Activated CD4-positive, alpha-beta memory T cell treated with anti-CD3 and anti-CD28 coated beads, Interleukin-2, amount 10 ng/mL, durations not matched to agents 7 days and 5 days (primary cell): ENCODE results near the gene ZNF302. TPM values are rescaled to one million over a fixed set of nuclear protein-coding genes. Genes with fewer than 3 reads are reported as not detected.

Source experiments
- CTCF ChIA-PET: fragments of 350-600 bp; sonication (Branson Sonifier 250); formaldehyde crosslinking; loops from one replicate; lab custom pipeline; 2021; ENCODE audit warnings: antibody characterized with exemption, inconsistent platforms; lab: Charles Lee
- POLR2A ChIA-PET: fragments of 350-600 bp; sonication (Branson Sonifier 250); formaldehyde crosslinking; loops from one replicate; lab custom pipeline; 2021; ENCODE audit warnings: antibody characterized with exemption; lab: Charles Lee
- DNase-seq: peaks from one replicate; pipeline ENCODE4 v3.0.0-alpha.2; 2020
- H3K27ac Mint-ChIP-seq: one replicate; pipeline ENCODE4 v1.8.0; 2021; ENCODE audit warnings: mild to moderate bottlenecking, mixed read lengths
- H3K27me3 Mint-ChIP-seq: one replicate; pipeline ENCODE4 v1.8.0; 2021; ENCODE audit warnings: mixed read lengths
- H3K36me3 Mint-ChIP-seq: one replicate; pipeline ENCODE4 v1.8.0; 2021; ENCODE audit warnings: low read depth, mixed read lengths
- H3K4me1 Mint-ChIP-seq: one replicate; pipeline ENCODE4 v1.8.0; 2021; ENCODE audit warnings: mixed read lengths
- H3K4me3 Mint-ChIP-seq: one replicate; pipeline ENCODE4 v1.8.0; 2021; ENCODE audit warnings: mild to moderate bottlenecking, mixed read lengths
- H3K9me3 Mint-ChIP-seq: one replicate; pipeline ENCODE4 v1.8.0; 2021; ENCODE audit warnings: mixed read lengths
- total RNA-seq, 2 experiments: library from RNA; stranded (reverse); gene quantifications; one replicate each; pipeline ENCODE4 v1.2.3, GENCODE V29; 2021

Gene ZNF302
- total RNA-seq = 10 to 100 TPM; 18.4 to 20.3 TPM

DNA sequence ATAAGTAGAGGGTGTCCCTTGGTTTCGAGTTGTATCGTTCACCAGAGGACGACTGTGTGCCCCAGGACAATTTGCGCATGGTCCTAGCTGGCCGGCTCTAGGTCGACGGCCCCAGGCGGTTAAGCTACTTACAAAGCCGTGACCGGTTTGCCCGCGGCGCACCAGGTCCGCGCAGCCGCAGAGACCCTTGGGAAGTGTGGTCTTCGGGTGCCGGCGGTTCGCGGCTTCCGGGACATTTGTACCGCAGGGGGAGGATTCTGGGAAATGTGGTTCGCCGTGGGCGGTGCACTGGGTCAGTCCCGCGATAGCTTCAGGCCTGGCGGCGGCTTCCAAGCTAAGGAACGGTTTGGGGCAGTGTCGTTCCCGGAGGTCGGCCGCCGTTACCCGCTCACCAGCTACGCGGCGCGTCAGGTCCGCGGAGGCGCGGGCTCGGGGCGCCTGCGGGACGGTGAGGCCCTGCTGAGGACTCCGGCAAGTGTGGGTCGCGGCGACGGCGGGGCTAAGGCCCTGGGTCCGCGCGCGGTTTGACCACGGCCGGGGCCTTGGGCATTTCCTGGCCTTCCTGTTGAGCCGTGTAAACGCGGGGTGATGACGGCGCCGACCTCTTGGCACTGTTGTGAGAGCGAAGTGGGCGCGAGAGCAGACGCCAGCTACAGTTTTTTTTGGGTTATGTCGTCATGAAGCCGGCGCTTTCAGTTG lies at the start of gene ZNF302:
ZNF302 (plus strand) TSS at position 293 of the 699 bp plus-strand sequence. CDS start 1,127 bp downstream, outside the sequence.
- ChIA-PET POLR2A (interaction anchor here (0.8 to 3.4 kb wide), 19 partner anchors 10 to 1537 kb away, joined by 3 to 21 read pairs (median 4); partner anchors contain the start of genes COX6B1, LSM14A, PDCD2L and UBA2), CTCF (interaction anchor here (0.8 to 2.7 kb wide), 9 partner anchors 16 to 407 kb away, joined by 3 to 16 read pairs (median 3); partner anchors contain the start of genes ZNF181 and ZNF30)
- peaks cover 30% of the 10 kb centered on the region for H3K4me1 Mint-ChIP-seq
- DNase-seq = peak; percentile 95
- H3K36me3 Mint-ChIP-seq = peaks cover 54% of the 10 kb centered on the region
- H3K4me3 Mint-ChIP-seq = peak within 1 kb of the TSS; percentile 79
- peak within 1 kb of the TSS; percentile 96 for H3K27ac Mint-ChIP-seq
- peaks cover 29% of the 10 kb centered on the region for H3K9me3 Mint-ChIP-seq
- H3K27me3 Mint-ChIP-seq = no peaks in the 10 kb centered on the region

DNA sequence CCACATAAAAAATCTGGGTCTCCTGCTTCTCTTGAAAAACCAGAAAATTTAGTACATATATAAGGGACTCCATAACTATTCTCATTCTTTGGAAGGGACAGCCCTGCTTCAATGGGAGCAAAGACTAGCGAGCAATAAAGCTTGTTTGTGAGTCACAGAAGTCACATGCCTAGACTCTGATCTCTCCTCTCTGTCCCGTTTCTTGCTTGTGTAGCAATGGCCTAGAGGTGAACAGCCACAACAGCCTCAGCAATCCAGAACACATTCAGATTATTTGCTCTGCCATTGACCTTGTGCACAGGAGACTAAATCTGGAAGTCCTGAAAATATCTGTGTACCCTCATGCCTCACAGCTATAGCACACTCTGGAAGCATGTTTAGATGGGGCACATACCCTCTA lies 43.7 kb upstream of the ZNF302 start:
- H3K27ac Mint-ChIP-seq = no peak overlapping the region
- CTCF ChIA-PET = no interaction called here
- no peaks in the 10 kb centered on the region for H3K4me1 Mint-ChIP-seq
- H3K27me3 Mint-ChIP-seq = no peaks in the 10 kb centered on the region
- peaks cover 27% of the 10 kb centered on the region for H3K9me3 Mint-ChIP-seq
- H3K4me3 Mint-ChIP-seq = no peak overlapping the region
- no peak for DNase-seq
- H3K36me3 Mint-ChIP-seq = no peaks in the 10 kb centered on the region
- POLR2A ChIA-PET = no interaction called here

DNA sequence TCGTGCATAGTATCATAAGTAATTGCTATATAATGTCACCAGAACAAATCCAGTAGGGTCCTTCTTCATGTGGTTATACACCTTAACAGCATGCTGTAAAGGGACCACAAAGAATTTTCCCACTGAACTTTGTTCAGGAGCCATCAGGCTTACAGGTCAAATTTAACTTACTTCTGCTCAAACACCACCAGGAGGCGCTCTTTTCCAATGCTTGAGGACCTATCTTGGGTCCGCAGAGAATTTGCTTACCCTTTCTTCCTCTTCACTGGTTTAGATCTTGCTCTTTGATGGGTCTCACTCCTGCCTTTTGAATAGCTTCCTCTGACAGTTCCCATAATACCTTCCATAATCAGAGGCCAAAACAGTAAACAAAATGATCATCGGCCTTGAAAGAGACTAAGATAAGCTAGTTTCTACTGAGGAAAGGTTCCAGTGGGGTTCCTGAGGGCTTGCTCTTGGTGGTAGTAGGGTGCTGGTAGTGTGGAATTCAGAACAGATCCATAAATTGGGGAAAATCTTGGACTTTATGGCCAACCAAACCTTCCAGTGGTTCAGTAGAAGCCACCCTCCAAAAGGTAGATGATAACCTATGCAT lies 37.9 kb upstream of the ZNF302 start:
- H3K4me1 Mint-ChIP-seq = no peaks in the 10 kb centered on the region
- no peaks in the 10 kb centered on the region for H3K36me3 Mint-ChIP-seq
- POLR2A ChIA-PET = no interaction called here
- no peak overlapping the region for H3K27ac Mint-ChIP-seq
- DNase-seq = peak; percentile 52
- CTCF ChIA-PET = interaction anchor here (0.7 to 5.4 kb wide), 10 partner anchors 12 to 375 kb away, joined by 3 to 62 read pairs (median 4); partner anchors contain the start of gene ZNF302
- H3K9me3 Mint-ChIP-seq = peaks cover 13% of the 10 kb centered on the region
- no peaks in the 10 kb centered on the region for H3K27me3 Mint-ChIP-seq
- H3K4me3 Mint-ChIP-seq = no peak overlapping the region

DNA sequence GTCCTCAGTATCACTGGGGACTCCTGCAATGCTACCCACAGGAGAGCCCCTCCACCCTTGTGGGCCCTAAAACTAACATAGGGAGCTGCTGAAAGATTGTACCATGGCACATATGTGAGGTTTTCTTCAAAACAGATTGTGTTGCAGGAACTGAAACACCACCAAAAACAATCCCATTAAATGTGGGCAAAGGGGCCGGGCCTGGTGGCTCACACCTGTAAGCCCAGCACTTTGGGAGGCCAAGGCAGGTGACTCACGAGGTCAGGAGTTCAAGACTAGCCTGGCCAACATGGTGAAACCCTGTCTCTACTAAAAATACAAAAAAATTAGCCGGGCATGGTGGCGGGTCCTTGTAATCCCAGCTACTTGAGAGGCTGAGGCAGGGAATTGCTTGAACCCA lies 35.2 kb upstream of the ZNF302 start:
- H3K4me3 Mint-ChIP-seq = no peak overlapping the region
- no peaks in the 10 kb centered on the region for H3K27me3 Mint-ChIP-seq
- ChIA-PET CTCF (interaction anchor here (1.0 to 5.4 kb wide), 2 partner anchors 12 to 69 kb away, joined by 4 to 62 read pairs; no protein-coding TSS in a partner anchor), POLR2A (no interaction called here)
- no peak for DNase-seq
- H3K36me3 Mint-ChIP-seq = no peaks in the 10 kb centered on the region
- H3K27ac Mint-ChIP-seq = no peak overlapping the region
- no peaks in the 10 kb centered on the region for H3K9me3 Mint-ChIP-seq
- H3K4me1 Mint-ChIP-seq = no peaks in the 10 kb centered on the region

DNA sequence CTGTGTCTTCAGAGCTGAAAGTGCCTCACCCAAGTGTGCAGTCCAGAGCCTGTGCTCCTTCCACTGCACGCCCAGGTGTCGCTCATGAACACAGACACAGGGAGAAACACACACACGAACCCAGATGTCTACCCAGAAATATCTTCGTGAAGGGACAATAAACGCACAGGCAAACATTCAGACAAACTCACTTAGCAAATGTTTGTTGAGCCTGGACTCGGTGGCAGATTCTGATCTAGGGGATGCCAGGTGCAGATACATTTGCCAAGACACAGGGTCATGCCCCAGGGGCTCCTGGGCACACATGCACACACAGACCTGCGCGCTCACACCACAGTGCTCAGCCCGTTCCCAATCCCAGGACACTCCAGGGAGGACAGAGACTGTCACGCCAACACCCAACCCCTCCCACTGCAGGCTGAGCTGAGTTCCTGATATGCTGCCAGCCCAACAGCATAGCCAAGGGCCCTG lies 32.5 kb upstream of the ZNF302 start:
- ChIA-PET CTCF (no interaction called here), POLR2A (no interaction called here)
- Mint-ChIP-seq H3K27ac (no peak overlapping the region), H3K4me1 (no peaks in the 10 kb centered on the region), H3K9me3 (no peaks in the 10 kb centered on the region), H3K36me3 (no peaks in the 10 kb centered on the region), H3K27me3 (no peaks in the 10 kb centered on the region), H3K4me3 (no peak overlapping the region)
- DNase-seq = no peak

DNA sequence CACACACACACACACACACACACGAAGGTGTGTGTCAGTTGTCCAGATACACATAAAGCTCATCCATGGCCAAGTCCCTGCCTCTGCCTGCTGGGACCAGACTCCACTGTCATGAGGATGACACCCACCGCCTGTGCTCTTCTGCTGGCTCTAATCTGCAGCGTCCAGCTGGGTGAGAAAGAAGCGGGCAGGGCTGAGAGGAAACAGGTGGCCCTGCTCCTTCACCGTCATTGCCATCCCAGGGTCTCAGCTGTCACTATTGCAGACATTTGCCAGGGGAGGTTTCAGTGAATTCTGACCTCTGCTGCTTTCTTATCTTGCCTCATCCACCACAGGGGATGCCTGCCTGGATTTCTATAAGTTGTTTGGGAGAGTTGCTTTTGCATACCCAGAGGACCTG lies 31.9 kb upstream of the ZNF302 start:
- Mint-ChIP-seq H3K27me3 (no peaks in the 10 kb centered on the region), H3K4me3 (no peak overlapping the region), H3K36me3 (no peaks in the 10 kb centered on the region), H3K4me1 (no peaks in the 10 kb centered on the region), H3K9me3 (peaks cover under 1% of the 10 kb centered on the region), H3K27ac (no peak overlapping the region)
- no peak for DNase-seq
- CTCF ChIA-PET = no interaction called here
- POLR2A ChIA-PET = no interaction called here

DNA sequence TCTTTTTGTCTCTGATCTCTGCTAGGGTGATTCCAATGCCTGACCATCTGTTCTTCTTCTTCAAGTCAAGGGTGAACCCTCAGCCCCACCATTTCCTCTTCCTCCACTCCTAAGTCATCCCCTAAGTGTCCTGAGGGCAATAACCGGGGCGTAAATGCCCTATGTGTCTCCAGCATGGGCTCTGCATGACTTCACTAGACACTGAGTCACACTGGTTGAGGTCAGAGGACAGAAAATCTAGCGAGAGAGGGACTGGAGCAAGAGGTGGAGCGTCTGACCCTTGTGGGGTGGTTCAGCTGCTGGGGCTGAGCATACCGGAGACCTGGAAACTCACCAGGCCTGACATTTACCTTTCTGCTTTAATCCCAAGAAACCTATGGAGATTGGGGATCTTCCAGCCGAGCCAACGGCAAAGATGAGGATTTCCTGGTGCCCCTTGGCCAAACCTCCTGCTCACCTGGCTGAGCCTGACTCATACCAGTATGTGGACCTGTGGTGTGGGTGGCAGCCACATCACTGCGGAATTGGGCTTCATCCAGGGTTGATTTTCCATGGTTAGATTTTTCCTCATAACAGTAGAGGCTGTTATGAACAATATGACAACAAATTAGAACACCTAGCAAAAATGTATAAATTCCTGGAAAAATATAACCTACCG lies 27.5 kb upstream of the ZNF302 start:
- POLR2A ChIA-PET = no interaction called here

DNA sequence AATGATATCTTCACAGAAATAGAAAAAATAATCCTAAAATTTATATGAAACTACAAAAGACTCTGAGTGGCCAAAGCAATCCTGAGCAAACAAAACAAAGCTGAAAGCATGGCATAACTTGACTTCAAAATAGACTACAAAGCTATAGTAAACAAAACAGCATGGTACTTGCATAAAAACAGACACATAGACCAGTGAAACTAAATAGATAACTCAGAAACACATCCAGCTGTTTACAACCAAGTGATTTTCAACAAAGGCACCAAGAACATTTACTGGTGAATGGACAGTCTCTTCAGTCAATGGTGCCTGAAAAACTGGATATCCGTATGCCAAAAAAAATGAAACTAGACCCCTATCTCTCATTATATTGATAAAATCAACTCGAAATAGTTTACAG lies 25.7 kb upstream of the ZNF302 start:
- H3K27ac Mint-ChIP-seq = no peak overlapping the region
- DNase-seq = no peak
- H3K9me3 Mint-ChIP-seq = peaks cover 20% of the 10 kb centered on the region
- CTCF ChIA-PET = interaction anchor here (1.0 to 1.5 kb wide), 2 partner anchors 10 to 12 kb away, joined by 3 to 4 read pairs; no protein-coding TSS in a partner anchor
- peaks cover 3% of the 10 kb centered on the region for H3K27me3 Mint-ChIP-seq
- POLR2A ChIA-PET = no interaction called here
- H3K36me3 Mint-ChIP-seq = no peaks in the 10 kb centered on the region
- H3K4me1 Mint-ChIP-seq = no peaks in the 10 kb centered on the region
- H3K4me3 Mint-ChIP-seq = no peak overlapping the region

More for the DNA sequence above, 27.5 kb upstream of the ZNF302 start:
- Mint-ChIP-seq H3K27me3 (peaks cover 3% of the 10 kb centered on the region), H3K9me3 (peaks cover 15% of the 10 kb centered on the region), H3K36me3 (no peaks in the 10 kb centered on the region), H3K4me1 (no peaks in the 10 kb centered on the region), H3K27ac (no peak overlapping the region), H3K4me3 (no peak overlapping the region)
- CTCF ChIA-PET = no interaction called here
- DNase-seq = no peak

DNA sequence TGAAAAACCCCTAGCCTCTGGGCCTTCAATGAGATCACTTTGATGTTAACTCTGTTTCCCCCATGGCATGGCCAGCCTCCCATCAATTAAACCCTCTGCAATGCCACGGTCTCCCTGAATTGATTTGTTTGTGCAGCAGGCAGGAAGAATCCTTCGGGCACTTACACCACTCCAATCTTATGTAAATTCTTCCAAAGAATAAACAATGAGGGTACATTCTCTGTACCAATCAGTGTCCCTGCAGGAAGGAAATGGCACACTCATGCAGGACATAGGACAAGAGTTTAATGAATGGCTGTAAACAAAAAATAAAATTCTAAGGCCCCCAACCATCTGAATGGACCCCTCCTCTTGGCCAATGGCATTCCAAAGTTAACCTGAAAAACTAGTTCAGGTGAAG lies 22.7 kb upstream of the ZNF302 start:
- ChIA-PET POLR2A (no interaction called here), CTCF (interaction anchor here (1.1 to 1.5 kb wide), 2 partner anchors 13 to 23 kb away, joined by 3 to 4 read pairs; partner anchors contain the start of gene ZNF302)
- Mint-ChIP-seq H3K4me3 (no peak overlapping the region), H3K27me3 (peaks cover 6% of the 10 kb centered on the region), H3K36me3 (no peaks in the 10 kb centered on the region), H3K4me1 (no peaks in the 10 kb centered on the region), H3K9me3 (peaks cover 20% of the 10 kb centered on the region), H3K27ac (no peak overlapping the region)
- no peak for DNase-seq

DNA sequence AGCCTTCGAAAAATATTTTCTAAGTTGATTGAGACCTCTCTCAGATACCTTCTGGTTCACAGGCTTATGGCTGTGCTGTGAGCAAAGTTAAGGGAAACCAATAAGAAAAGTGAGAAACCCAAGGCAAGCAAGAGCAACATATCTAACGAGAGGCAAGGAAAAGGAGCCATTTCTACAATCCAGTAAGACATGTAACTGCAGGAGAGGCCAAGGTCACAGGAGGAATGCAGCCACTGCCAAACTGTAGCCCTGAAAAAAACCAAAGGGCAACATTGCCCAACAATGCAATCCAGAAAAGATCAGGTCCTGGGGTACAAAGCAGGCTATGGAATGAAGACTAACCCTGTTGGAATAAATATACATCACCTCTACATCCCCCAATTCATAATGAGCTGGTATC lies 21.8 kb upstream of the ZNF302 start:
- POLR2A ChIA-PET = no interaction called here
- Mint-ChIP-seq H3K4me3 (no peak overlapping the region), H3K36me3 (no peaks in the 10 kb centered on the region), H3K9me3 (peaks cover 20% of the 10 kb centered on the region), H3K27ac (no peak overlapping the region), H3K27me3 (peaks cover 6% of the 10 kb centered on the region), H3K4me1 (no peaks in the 10 kb centered on the region)
- DNase-seq = no peak
- CTCF ChIA-PET = no interaction called here

DNA sequence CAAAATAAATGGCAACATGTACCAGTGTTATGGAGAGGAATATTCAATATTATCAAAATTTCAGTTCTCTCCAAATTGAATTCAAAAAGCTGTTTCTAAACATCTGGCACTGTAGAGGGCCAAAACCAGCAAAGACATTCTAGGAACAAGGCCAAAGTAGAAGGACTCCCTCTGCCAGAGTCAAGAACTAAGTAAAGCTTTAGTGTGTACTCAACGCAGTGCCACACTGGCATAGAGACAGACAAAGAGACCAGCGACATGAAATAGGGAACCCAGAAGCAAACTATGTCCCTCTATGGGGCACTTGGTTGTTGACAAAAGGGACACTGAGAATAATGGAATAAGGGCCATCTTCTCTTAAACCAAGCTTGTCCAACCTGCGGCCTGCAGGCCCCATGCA lies 16.1 kb upstream of the ZNF302 start:
- Mint-ChIP-seq H3K36me3 (no peaks in the 10 kb centered on the region), H3K9me3 (peaks cover 3% of the 10 kb centered on the region), H3K27me3 (peaks cover 3% of the 10 kb centered on the region), H3K4me3 (no peak overlapping the region), H3K4me1 (peaks cover 8% of the 10 kb centered on the region), H3K27ac (no peak overlapping the region)
- DNase-seq = no peak
- ChIA-PET POLR2A (interaction anchor here (3.1 kb wide), 1 partner anchor 16 kb away, joined by 11 read pairs; the partner anchor contains the start of genes SCGB2B2 and ZNF302), CTCF (interaction anchor here (1.5 to 2.3 kb wide), 2 partner anchors 10 to 16 kb away, joined by 3 to 16 read pairs; partner anchors contain the start of genes SCGB2B2 and ZNF302)

DNA sequence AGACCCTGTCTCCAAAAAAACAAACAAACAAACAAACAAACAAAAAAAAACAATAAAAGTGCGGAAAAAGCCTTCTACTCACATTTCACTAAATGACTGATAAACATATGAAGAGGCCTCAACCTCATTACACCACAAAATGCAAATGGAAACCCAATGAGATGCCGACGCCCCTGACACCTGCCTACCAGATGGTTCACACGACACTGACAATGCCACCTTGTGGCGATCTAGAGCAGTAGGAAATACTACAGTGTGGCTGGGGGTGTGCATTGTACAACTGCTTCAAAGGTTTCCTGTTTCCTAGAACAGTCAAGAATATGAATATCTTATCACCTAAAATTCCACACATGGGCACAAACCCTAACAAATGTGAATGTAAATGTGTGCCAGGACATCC lies 14.6 kb upstream of the ZNF302 start:
- Mint-ChIP-seq H3K4me1 (peaks cover 16% of the 10 kb centered on the region), H3K36me3 (no peaks in the 10 kb centered on the region), H3K27ac (no peak overlapping the region), H3K4me3 (no peak overlapping the region), H3K9me3 (peaks cover 11% of the 10 kb centered on the region), H3K27me3 (peaks cover under 1% of the 10 kb centered on the region)
- ChIA-PET CTCF (interaction anchor here (2.3 kb wide), 1 partner anchor 14 kb away, joined by 16 read pairs; the partner anchor contains the start of genes SCGB2B2 and ZNF302), POLR2A (interaction anchor here (3.1 kb wide), 1 partner anchor 15 kb away, joined by 11 read pairs; the partner anchor contains the start of genes SCGB2B2 and ZNF302)
- DNase-seq = peak; percentile 44
